Panc1 (cell line): ENCODE results near the gene PRKCB. TPM values are rescaled to one million over a fixed set of nuclear protein-coding genes. Genes with fewer than 3 reads are reported as not detected.

Experiments used
- ATAC-seq: fragments of 200-7000 bp; cut with Tn5 transposase; 2 replicates; pipeline ENCODE4 v1.9.1; 2020; ENCODE audit warnings: mild to moderate bottlenecking, moderate library complexity
- BruUV-seq: library from RNA; stranded (reverse); fragments of 400-500 nt; replicated peaks from 2 replicates; lab custom pipeline; 2021; lab: Mats Ljungman, UMichigan
- CTCF ChIA-PET: fragments of 300-600 bp; sonication (Branson Sonifier 250); formaldehyde crosslinking; loops from one replicate; lab custom pipeline; 2022; ENCODE audit warnings: antibody characterized with exemption; lab: Charles Lee
- POLR2A ChIA-PET: fragments of 300-600 bp; sonication (Branson Sonifier 250); formaldehyde crosslinking; loops from one replicate; lab custom pipeline; 2022; ENCODE audit warnings: antibody characterized with exemption; lab: Charles Lee
- DNase-seq: peaks from one replicate; pipeline ENCODE4 v3.0.0-alpha.2; 2010; ENCODE audit warnings: low read depth, low spot score
- H3K27ac ChIP-seq: 2 replicates; pipeline ENCODE4 v1.5.1; 2011; ENCODE audit warnings: mild to moderate bottlenecking, low read length, inconsistent platforms
- H3K27me3 ChIP-seq: fragments of 200-500 bp; sonication (Bioruptor generic); 2 replicates; pipeline ENCODE4 v1.6.0; 2014; ENCODE audit warnings: low read length, inconsistent platforms; ENCODE audit not compliant: control insufficient read depth, insufficient read depth
- H3K36me3 ChIP-seq: fragments of 200-500 bp; sonication (Bioruptor generic); 2 replicates; pipeline ENCODE4 v1.5.1; 2014; ENCODE audit warnings: inconsistent platforms, mild to moderate bottlenecking, low read length, moderate library complexity; ENCODE audit not compliant: control insufficient read depth, insufficient read depth
- H3K4me1 ChIP-seq: 2 replicates; pipeline ENCODE4 v1.5.1; 2011; ENCODE audit warnings: inconsistent platforms, mild to moderate bottlenecking, low read length, moderate library complexity; ENCODE audit not compliant: control insufficient read depth, insufficient read depth
- H3K4me3 ChIP-seq, 2 experiments: 2 replicates each; pipeline ENCODE4 v1.5.1; 2011 to 2012; ENCODE audit warnings: low read depth in 2 of 2, low read length in 2 of 2, mild to moderate bottlenecking in 2 of 2, inconsistent platforms in 1 of 2, moderate library complexity in 1 of 2
- H3K9me3 ChIP-seq: fragments of 200-500 bp; sonication (Bioruptor generic); 2 replicates; pipeline ENCODE4 v1.5.1; 2014; ENCODE audit warnings: low read depth, mild to moderate bottlenecking, inconsistent platforms, low read length, moderate library complexity; ENCODE audit not compliant: control insufficient read depth, insufficient read depth
- POLR2AphosphoS5 ChIP-seq: IDR thresholded peaks from 2 replicates; pipeline ENCODE4 v1.6.1; 2012; ENCODE audit warnings: mild to moderate bottlenecking, low read depth, low read length, moderate library complexity
- REST ChIP-seq, 2 experiments: IDR thresholded peaks; 2 replicates each; pipeline ENCODE4 v1.6.1; 2011 to 2012; ENCODE audit warnings: low read depth in 2 of 2, control low read depth in 1 of 2, low read length in 1 of 2, mild to moderate bottlenecking in 1 of 2, moderate library complexity in 1 of 2; ENCODE audit not compliant: insufficient read depth in 1 of 2
- SIN3A ChIP-seq: IDR thresholded peaks from 2 replicates; pipeline ENCODE4 v1.6.1; 2012; ENCODE audit warnings: low read depth, mild to moderate bottlenecking, low read length, moderate library complexity, borderline replicate concordance; ENCODE audit not compliant: insufficient read depth
- TCF7L2 ChIP-seq: IDR thresholded peaks from 2 replicates; pipeline ENCODE4 v1.6.1; 2011; ENCODE audit warnings: mild to moderate bottlenecking, low read depth, low read length, inconsistent platforms
- in situ Hi-C: cut with HindIII; loops from 2 replicates; pipeline ENCODE4 v1.10.0; 2016; ENCODE audit warnings: low sequenced_read_pairs, low pct_unique_long_range_greater_than_20kb
- intact Hi-C: fragments of 100-400 bp; cut with micrococcal nuclease; formaldehyde crosslinking; loops from one replicate; pipeline ENCODE4 v1.10.0; 2022; ENCODE audit not compliant: unreplicated experiment
- total RNA-seq: library from RNA; stranded (reverse); gene quantifications from one replicate; pipeline ENCODE4 v1.2.1, GENCODE V29; 2021; ENCODE audit not compliant: unreplicated experiment
- TF ChIP-seq, protein P1 (sequence below): fragments of 450-650 bp; IDR thresholded peaks from 2 replicates; pipeline ENCODE4 v1.5.1; 2017; ENCODE audit warnings: mild to moderate bottlenecking

Gene PRKCB
- total RNA-seq, 1 experiment from 2014 or later, result 0.41 TPM

DNA sequence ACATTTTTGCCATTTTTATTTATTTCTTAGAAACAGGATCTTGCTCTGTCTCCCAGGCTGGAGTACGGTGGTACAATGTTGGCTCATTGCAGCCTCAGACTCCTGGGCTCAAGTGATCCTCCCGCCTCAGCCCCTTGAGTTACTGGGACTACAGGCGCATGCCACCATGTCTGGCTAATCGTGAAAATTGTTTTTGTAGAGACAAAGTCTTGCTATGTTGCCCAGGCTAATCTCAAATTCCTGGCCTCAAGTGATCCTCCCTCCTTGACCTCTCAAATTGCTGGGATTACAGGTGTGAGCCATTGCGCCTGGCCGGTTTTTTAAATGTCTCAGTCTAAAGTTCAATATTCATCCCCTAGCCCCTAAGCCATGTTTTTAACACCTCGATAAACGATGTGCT is 237.5 kb downstream of the PRKCB start:
- TF ChIP-seq, protein P1, sequence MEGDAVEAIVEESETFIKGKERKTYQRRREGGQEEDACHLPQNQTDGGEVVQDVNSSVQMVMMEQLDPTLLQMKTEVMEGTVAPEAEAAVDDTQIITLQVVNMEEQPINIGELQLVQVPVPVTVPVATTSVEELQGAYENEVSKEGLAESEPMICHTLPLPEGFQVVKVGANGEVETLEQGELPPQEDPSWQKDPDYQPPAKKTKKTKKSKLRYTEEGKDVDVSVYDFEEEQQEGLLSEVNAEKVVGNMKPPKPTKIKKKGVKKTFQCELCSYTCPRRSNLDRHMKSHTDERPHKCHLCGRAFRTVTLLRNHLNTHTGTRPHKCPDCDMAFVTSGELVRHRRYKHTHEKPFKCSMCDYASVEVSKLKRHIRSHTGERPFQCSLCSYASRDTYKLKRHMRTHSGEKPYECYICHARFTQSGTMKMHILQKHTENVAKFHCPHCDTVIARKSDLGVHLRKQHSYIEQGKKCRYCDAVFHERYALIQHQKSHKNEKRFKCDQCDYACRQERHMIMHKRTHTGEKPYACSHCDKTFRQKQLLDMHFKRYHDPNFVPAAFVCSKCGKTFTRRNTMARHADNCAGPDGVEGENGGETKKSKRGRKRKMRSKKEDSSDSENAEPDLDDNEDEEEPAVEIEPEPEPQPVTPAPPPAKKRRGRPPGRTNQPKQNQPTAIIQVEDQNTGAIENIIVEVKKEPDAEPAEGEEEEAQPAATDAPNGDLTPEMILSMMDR, result no peak
- no peak for TF ChIP-seq POLR2AphosphoS5
- Histone ChIP-seq H3K27me3 (peaks cover 2% of the 10 kb centered on the region; the same call in 1 of the 2 replicates), H3K9me3 (no peaks in the 10 kb centered on the region), H3K4me1 (no peaks in the 10 kb centered on the region; the same call in 1 of the 2 replicates), H3K4me3 (no peak overlapping the region), H3K27ac (no peak overlapping the region), H3K36me3 (no peaks in the 10 kb centered on the region)
- no peak for DNase-seq
- intact Hi-C loops (loop anchor here (10.0 kb wide), 1 partner anchor 171 kb away; no protein-coding TSS in a partner anchor), in situ Hi-C loops (no loop called here)
- no TSS peak for BruUV-seq
- ATAC-seq, result no peak
- ChIA-PET POLR2A (no interaction called here), CTCF (interaction anchor here (0.6 kb wide), 1 partner anchor 38 kb away, joined by 3 read pairs; no protein-coding TSS in a partner anchor)

DNA sequence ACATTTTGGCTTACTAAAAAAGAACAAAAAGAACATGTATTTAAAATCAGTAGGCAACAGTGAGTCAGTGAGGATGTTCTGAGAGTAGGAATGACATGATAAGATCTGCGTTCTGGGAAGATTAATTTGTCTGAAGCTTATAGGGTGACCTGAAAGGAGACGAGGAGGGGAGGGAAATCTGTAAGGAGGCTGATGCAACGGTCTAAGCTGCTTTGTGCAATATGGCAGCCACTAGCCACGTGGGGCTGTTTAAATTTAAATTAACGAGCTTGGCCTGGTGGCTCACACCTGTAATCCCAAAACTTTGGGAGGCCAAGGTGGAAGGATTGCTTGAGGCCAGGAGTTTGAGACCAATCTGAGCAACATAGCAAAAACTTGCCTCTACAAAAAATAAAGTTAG is 238.8 kb downstream of the PRKCB start:
- BruUV-seq, result no TSS peak
- DNase-seq (no peak), ATAC-seq (no peak)
- Histone ChIP-seq H3K27ac (no peak overlapping the region), H3K27me3 (peaks cover 5% of the 10 kb centered on the region; the same call in 1 of the 2 replicates), H3K9me3 (no peaks in the 10 kb centered on the region), H3K36me3 (no peaks in the 10 kb centered on the region), H3K4me3 (no peak overlapping the region), H3K4me1 (no peaks in the 10 kb centered on the region; the same call in 1 of the 2 replicates)
- ChIA-PET POLR2A (no interaction called here), CTCF (no interaction called here)
- TF ChIP-seq TCF7L2, result no peak
- intact Hi-C loops (loop anchor here (10.0 kb wide), 1 partner anchor 170 kb away; no protein-coding TSS in a partner anchor), in situ Hi-C loops (no loop called here)

DNA sequence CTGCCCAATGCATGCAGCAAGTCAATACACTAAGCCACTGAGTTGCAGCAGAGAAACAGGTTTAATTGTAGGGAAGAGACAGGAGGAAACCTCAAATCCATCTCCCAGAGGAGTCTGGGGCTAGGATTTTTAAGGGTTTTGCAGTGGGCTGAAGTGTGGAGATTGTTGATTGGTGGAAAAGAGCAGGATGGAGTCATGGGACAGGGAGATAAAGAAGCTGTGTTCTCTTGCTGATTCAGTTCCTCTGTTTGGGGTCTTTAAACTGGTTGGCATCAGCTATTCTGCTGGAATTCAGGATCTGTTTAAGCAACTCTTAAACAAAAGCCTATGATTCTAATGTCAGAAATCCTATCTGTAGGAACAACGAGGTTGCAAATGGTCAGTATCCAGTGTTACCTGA is 239.5 kb downstream of the PRKCB start:
- in situ Hi-C loops, result no loop called here
- Histone ChIP-seq H3K4me3 (no peak overlapping the region), H3K4me1 (no peaks in the 10 kb centered on the region; the same call in 1 of the 2 replicates), H3K27ac (no peak overlapping the region), H3K27me3 (peaks cover 10% of the 10 kb centered on the region; the same call in 1 of the 2 replicates), H3K9me3 (no peaks in the 10 kb centered on the region), H3K36me3 (no peaks in the 10 kb centered on the region)
- ChIA-PET CTCF (no interaction called here), POLR2A (no interaction called here)
- BruUV-seq, result no TSS peak
- intact Hi-C loops, result loop anchor here (10.0 kb wide), 1 partner anchor 169 kb away; no protein-coding TSS in a partner anchor
- DNase-seq, result no peak
- no peak for ATAC-seq
- TF ChIP-seq REST (IDR thresholded peaks at IDR 0.05; ENCODE audit: insufficient read depth in 1 of 2, low read depth in 2 of 2, low read length in 1 of 2) (no peak), POLR2AphosphoS5 (no peak), SIN3A (no peak), TCF7L2 (no peak)
- TF ChIP-seq, protein P1, result no peak
